Parathyroid adenoma (tissue), 2 donors: Measurements from ENCODE around the gene ATAD3C.
"Not testable (repeated sequence)": the region's sequence is repeated elsewhere in the genome, so short reads cannot be mapped to it uniquely, and the experiment has no call there.

Experiments used
- H2AFZ ChIP-seq: fragments of 300-600 bp; sonication (generic); one replicate; pipeline ENCODE4 v1.7.0; 2017; ENCODE audit warnings: antibody characterized with exemption, mild to moderate bottlenecking
- H3K27ac ChIP-seq: fragments of 300-600 bp; sonication (generic); one replicate; pipeline ENCODE4 v1.7.0; 2017
- H3K27me3 ChIP-seq: fragments of 300-600 bp; sonication (generic); one replicate; pipeline ENCODE4 v1.7.0; 2017; ENCODE audit warnings: low read length; ENCODE audit not compliant: control insufficient read depth, insufficient read depth
- H3K36me3 ChIP-seq: fragments of 300-600 bp; sonication (generic); one replicate; pipeline ENCODE4 v1.7.0; 2017; ENCODE audit warnings: low read length; ENCODE audit not compliant: control insufficient read depth, insufficient read depth
- H3K4me1 ChIP-seq: fragments of 300-600 bp; sonication (generic); one replicate; pipeline ENCODE4 v1.7.0; 2017; ENCODE audit warnings: control low read depth
- H3K4me2 ChIP-seq: fragments of 300-600 bp; sonication (generic); one replicate; pipeline ENCODE4 v1.7.0; 2017; ENCODE audit warnings: low read length
- H3K4me3 ChIP-seq: fragments of 300-600 bp; sonication (generic); one replicate; pipeline ENCODE4 v1.7.0; 2017; ENCODE audit warnings: low read depth, low read length
- H3K79me2 ChIP-seq: fragments of 300-600 bp; sonication (generic); one replicate; pipeline ENCODE4 v1.7.0; 2017; ENCODE audit warnings: control low read depth
- H3K9ac ChIP-seq: fragments of 300-600 bp; sonication (generic); one replicate; pipeline ENCODE4 v1.7.0; 2017; ENCODE audit warnings: mild to moderate bottlenecking
- H3K9me3 ChIP-seq: fragments of 300-600 bp; sonication (generic); one replicate; pipeline ENCODE4 v1.7.0; 2017; ENCODE audit warnings: low read length; ENCODE audit not compliant: control insufficient read depth
- CTCF ChIP-seq: fragments of 300-600 bp; sonication (generic); IDR thresholded peaks from one replicate; pipeline ENCODE4 v1.7.0; 2017; ENCODE audit warnings: antibody characterized with exemption, mild to moderate bottlenecking
- donor health status: primary hyperparathyroidism.

The ATAD3C gene

DNA sequence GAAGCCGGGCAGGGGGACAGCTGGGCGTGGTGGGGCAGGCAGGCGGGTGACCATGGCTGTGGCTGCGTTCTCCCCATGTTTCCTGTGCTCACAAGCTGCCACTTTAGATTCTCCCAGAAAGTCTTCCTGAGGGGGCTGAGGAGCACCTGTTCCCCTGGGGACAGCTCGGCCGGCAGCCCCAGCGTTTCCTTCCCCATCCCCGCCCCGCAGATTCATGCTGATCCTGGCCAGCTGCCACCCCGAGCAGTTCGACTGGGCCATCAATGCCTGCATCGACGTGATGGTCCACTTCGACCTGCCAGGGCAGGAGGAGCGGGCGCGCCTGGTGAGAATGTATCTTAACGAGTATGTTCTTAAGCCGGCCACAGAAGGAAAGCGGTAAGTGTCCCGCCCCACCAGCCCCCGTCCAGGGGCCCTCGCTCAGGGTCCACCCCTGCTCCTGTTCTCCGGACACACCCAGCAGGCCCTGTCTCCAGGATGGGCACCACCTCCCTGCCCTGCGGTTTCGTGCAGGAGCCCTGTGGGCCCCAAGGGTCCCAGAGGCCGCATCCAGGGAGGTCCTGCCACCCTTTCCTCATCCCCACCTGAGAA lies 11.1 kb downstream of the ATAD3C start:
- no peak overlapping the region for H3K9ac ChIP-seq

DNA sequence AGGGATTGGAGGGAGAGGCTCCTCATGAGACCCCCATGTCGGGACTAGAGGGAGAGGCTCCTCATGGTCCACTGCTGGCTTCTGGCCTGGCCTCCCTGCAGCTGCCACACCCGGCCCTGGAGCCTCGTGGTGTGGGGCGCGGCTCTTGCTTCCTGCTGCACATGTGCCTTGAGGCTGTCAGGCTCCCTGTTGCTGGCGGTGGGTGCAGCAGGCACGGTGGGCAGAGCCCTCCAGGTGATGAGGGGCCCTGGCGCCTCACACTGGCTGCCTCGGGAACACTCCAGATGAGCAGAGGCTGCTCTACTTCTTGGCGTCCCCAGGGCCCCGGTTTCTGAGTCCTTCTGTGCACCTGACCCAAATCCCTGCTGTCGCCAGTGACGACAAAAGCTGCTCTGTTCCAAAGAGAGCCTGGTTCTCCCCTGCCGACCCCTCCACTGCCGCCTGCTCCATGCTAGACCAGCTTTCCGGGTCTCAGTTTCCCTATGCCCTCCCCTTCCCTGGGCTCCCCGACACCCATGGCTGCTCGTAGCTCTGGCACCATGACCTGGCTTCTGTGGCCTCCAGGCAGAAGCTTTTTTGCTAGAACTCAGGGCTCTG lies 12.3 kb downstream of the ATAD3C start:
- no peak overlapping the region for H3K9ac ChIP-seq
- no peaks in the 10 kb centered on the region for H3K79me2 ChIP-seq
- no peaks in the 10 kb centered on the region for H3K4me1 ChIP-seq
- H3K4me3 ChIP-seq = no peak overlapping the region
- no peak overlapping the region for H3K27ac ChIP-seq
- no peak overlapping the region for H2AFZ ChIP-seq
- no peak for TF ChIP-seq CTCF
- H3K36me3 ChIP-seq = no peaks in the 10 kb centered on the region
- no peak overlapping the region for H3K4me2 ChIP-seq
- no peaks in the 10 kb centered on the region for H3K27me3 ChIP-seq
- no peaks in the 10 kb centered on the region for H3K9me3 ChIP-seq

More for the DNA sequence above, 11.1 kb downstream of the ATAD3C start:
- Histone ChIP-seq H3K79me2 (no peaks in the 10 kb centered on the region), H3K4me1 (no peaks in the 10 kb centered on the region), H3K9me3 (no peaks in the 10 kb centered on the region), H3K36me3 (no peaks in the 10 kb centered on the region), H2AFZ (no peak overlapping the region), H3K27ac (no peak overlapping the region), H3K4me2 (no peak overlapping the region), H3K4me3 (no peak overlapping the region), H3K27me3 (no peaks in the 10 kb centered on the region)
- no peak for TF ChIP-seq CTCF

- no peak for TF ChIP-seq CTCF
- Histone ChIP-seq H2AFZ (no peak overlapping the region), H3K4me1 (no peaks in the 10 kb centered on the region), H3K9me3 (no peaks in the 10 kb centered on the region), H3K27ac (no peak overlapping the region), H3K27me3 (no peaks in the 10 kb centered on the region), H3K36me3 (no peaks in the 10 kb centered on the region), H3K79me2 (no peaks in the 10 kb centered on the region), H3K9ac (no peak overlapping the region), H3K4me2 (no peak overlapping the region), H3K4me3 (no peak overlapping the region)
These were observed 13.0 kb downstream of the ATAD3C start for GRCh38 chr1:1462318-1462966.

GRCh38 chr1:1463312-1463711 lies 13.8 kb downstream of the ATAD3C start:
- Histone ChIP-seq H3K79me2 (no peaks in the 10 kb centered on the region), H3K4me3 (no peak overlapping the region), H2AFZ (no peak overlapping the region), H3K27me3 (no peaks in the 10 kb centered on the region), H3K4me2 (no peak overlapping the region), H3K9ac (no peak overlapping the region), H3K36me3 (no peaks in the 10 kb centered on the region), H3K27ac (no peak overlapping the region), H3K4me1 (no peaks in the 10 kb centered on the region), H3K9me3 (no peaks in the 10 kb centered on the region)
- TF ChIP-seq CTCF = no peak

DNA sequence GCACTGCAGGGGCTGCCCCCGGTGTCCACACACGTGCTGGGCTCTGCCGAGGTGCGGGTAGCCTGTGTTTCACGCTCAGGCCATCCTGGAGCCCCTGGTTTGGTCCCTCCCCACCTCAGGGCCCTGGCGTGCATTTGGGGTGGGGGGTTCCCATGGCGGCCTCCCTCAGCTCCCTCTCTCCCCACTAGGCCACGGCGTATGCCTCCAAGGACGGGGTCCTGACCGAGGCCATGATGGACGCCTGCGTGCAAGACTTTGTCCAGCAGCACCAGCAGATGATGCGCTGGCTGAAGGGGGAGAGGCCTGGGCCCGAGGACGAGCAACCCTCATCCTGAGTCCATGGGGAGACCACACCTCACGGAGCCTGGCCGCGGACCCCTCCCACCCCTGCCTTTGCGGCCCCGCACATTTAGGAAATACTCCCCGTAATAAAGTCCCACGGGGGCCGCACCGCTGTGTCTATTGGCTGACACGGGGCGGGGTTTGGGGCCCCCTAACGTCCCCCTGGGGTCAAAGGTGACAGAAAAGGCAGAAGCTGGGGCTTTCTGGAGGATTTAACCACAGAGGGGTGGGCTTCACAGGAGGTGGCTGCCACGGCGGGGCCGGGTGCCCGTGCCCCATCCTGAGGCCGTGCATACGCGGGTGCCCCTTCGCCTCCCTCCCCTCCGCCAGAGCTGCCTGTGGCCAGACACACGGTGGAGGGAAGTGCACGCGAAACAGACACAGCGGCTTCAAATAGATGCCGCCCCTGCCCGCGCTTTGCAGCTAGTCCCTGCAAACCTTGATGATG lies 18.9 kb downstream of the ATAD3C start:
- not testable (repeated sequence) for H3K4me2 ChIP-seq, H3K36me3 ChIP-seq, H2AFZ ChIP-seq, H3K4me1 ChIP-seq, H3K4me3 ChIP-seq, H3K9ac ChIP-seq, H3K79me2 ChIP-seq, H3K9me3 ChIP-seq, H3K27ac ChIP-seq, H3K27me3 ChIP-seq
